HG03108 (cell line): ENCODE measurements around the gene KLRC2.
"Not testable (repeated sequence)": the region's sequence is repeated elsewhere in the genome, so short reads cannot be mapped to it uniquely, and the experiment has no call there.

Experiments
- ATAC-seq: cut with Tn5 transposase; IDR thresholded peaks from one replicate; pipeline ENCODE4 v1.9.1; 2021; ENCODE audit warnings: moderate library complexity; ENCODE audit not compliant: unreplicated experiment

KLRC2 gene

GRCh38 chr12:10406725-10407124 is 29.1 kb downstream of the KLRC2 start:
- no peak for ATAC-seq

- no peak for ATAC-seq
Measured at GRCh38 chr12:10405294-10405693, 30.5 kb downstream of the KLRC2 start.

- no peak for ATAC-seq
Measured at GRCh38 chr12:10404798-10405197, 31.0 kb downstream of the KLRC2 start.

- no peak for ATAC-seq
Measured at GRCh38 chr12:10400829-10401228, 35.0 kb downstream of the KLRC2 start.

GRCh38 chr12:10398168-10398567 is 37.6 kb downstream of the KLRC2 start:
- no peak for ATAC-seq

GRCh38 chr12:10397296-10397695 is 38.5 kb downstream of the KLRC2 start:
- ATAC-seq = no peak

GRCh38 chr12:10396176-10396575 is 39.6 kb downstream of the KLRC2 start:
- ATAC-seq = not testable (repeated sequence)

GRCh38 chr12:10395390-10395998 is 40.3 kb downstream of the KLRC2 start:
- ATAC-seq = peak; percentile 72

- not testable (repeated sequence) for ATAC-seq
Measured at GRCh38 chr12:10394531-10395152, 41.2 kb downstream of the KLRC2 start.

GRCh38 chr12:10393291-10393690 is 42.5 kb downstream of the KLRC2 start:
- no peak for ATAC-seq

- peak; percentile 61 for ATAC-seq
Measured at GRCh38 chr12:10392394-10392930, 43.3 kb downstream of the KLRC2 start.

GRCh38 chr12:10390991-10391390 is 44.8 kb downstream of the KLRC2 start:
- not testable (repeated sequence) for ATAC-seq

GRCh38 chr12:10389904-10390303 is 45.9 kb downstream of the KLRC2 start, which contains the start of gene KLRK1:
TSS of gene KLRK1 (minus strand) at chr12:10390041. CDS start at chr12:10388810, 1,231 bp downstream.
- no peak for ATAC-seq

GRCh38 chr12:10388624-10389413 is 47.0 kb downstream of the KLRC2 start:
- ATAC-seq = no peak

- ATAC-seq = not testable (repeated sequence)
Measured at GRCh38 chr12:10387498-10387897, 48.3 kb downstream of the KLRC2 start.

- no peak for ATAC-seq
Measured at GRCh38 chr12:10386857-10387256, 49.0 kb downstream of the KLRC2 start.

- ATAC-seq = no peak
Measured at GRCh38 chr12:10385166-10385613, 50.6 kb downstream of the KLRC2 start.

- ATAC-seq = no peak
Measured at GRCh38 chr12:10384191-10384590, 51.6 kb downstream of the KLRC2 start.

- ATAC-seq = no peak
Measured at GRCh38 chr12:10381928-10382628, 53.7 kb downstream of the KLRC2 start.
